BJ (cell line): Measurements from ENCODE around the gene SH3BP4. TPM values are rescaled to one million over a fixed set of nuclear protein-coding genes. Genes with fewer than 3 reads are reported as not detected.

Experiments used
- CTCF ChIA-PET: fragments of 350-600 bp; formaldehyde crosslinking; extraction: SDS; loops from one replicate; lab custom pipeline; 2021; ENCODE audit warnings: antibody characterized with exemption, inconsistent platforms; lab: Yijun Ruan, JAX
- POLR2A ChIA-PET: fragments of 300-600 bp; sonication (Branson Sonifier 250); formaldehyde crosslinking; extraction: SDS; loops from one replicate; lab custom pipeline; 2021; ENCODE audit warnings: antibody characterized with exemption; lab: Charles Lee
- DNase-seq: peaks from one replicate; pipeline ENCODE4 v3.0.0-alpha.2; 2011; ENCODE audit warnings: low read depth
- H3K27me3 ChIP-seq: 2 replicates; pipeline ENCODE4 v1.6.0; 2011; ENCODE audit warnings: low read length; ENCODE audit not compliant: control insufficient read depth, insufficient read depth
- H3K36me3 ChIP-seq: 2 replicates; pipeline ENCODE4 v1.5.1; 2011; ENCODE audit warnings: low read length; ENCODE audit not compliant: control insufficient read depth, insufficient read depth
- H3K4me3 ChIP-seq: 2 replicates; pipeline ENCODE4 v1.5.1; 2011; ENCODE audit warnings: low read depth, mild to moderate bottlenecking, control low read depth, low read length
- polyA plus RNA-seq: library from polyadenylated mRNA; depleted of rRNA; stranded (reverse); fragments of >200 nt; gene quantifications from 2 replicates; pipeline ENCODE4 v1.2.3, GENCODE V29; 2011
- TF ChIP-seq, protein P1 (sequence below): IDR thresholded peaks from 2 replicates; pipeline ENCODE4 v1.5.1; 2011; ENCODE audit warnings: low read depth, mild to moderate bottlenecking, control low read depth, inconsistent platforms, low read length, moderate library complexity; ENCODE audit not compliant: insufficient read depth

Gene SH3BP4
- polyA plus RNA-seq, 1 experiment: 106 TPM

DNA sequence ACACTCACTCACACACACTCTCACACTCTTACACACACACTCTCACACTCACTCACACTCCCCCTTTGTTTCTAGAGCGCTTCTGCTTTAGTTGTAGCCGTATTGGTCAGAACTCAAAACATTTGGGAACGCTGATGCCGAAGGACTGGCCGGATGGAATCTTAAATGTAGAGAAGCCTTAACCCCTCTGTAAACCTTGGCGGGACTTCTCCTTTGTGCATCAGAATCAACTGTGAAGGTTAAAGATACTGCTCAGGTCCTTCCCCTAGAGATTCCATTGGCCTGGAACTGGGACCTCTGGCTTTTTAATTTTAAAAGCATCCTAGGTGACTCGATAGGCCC, 18.3 kb downstream of the SH3BP4 start:
- no peaks in the 10 kb centered on the region for H3K27me3 ChIP-seq
- ChIA-PET POLR2A (no interaction called here), CTCF (interaction anchor here (1.5 kb wide), 1 partner anchor 11 kb away, joined by 3 read pairs; no protein-coding TSS in a partner anchor)
- H3K36me3 ChIP-seq: peaks cover 10% of the 10 kb centered on the region
- no peak for DNase-seq
- no peak overlapping the region for H3K4me3 ChIP-seq
- TF ChIP-seq, protein P1, sequence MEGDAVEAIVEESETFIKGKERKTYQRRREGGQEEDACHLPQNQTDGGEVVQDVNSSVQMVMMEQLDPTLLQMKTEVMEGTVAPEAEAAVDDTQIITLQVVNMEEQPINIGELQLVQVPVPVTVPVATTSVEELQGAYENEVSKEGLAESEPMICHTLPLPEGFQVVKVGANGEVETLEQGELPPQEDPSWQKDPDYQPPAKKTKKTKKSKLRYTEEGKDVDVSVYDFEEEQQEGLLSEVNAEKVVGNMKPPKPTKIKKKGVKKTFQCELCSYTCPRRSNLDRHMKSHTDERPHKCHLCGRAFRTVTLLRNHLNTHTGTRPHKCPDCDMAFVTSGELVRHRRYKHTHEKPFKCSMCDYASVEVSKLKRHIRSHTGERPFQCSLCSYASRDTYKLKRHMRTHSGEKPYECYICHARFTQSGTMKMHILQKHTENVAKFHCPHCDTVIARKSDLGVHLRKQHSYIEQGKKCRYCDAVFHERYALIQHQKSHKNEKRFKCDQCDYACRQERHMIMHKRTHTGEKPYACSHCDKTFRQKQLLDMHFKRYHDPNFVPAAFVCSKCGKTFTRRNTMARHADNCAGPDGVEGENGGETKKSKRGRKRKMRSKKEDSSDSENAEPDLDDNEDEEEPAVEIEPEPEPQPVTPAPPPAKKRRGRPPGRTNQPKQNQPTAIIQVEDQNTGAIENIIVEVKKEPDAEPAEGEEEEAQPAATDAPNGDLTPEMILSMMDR: no peak

DNA sequence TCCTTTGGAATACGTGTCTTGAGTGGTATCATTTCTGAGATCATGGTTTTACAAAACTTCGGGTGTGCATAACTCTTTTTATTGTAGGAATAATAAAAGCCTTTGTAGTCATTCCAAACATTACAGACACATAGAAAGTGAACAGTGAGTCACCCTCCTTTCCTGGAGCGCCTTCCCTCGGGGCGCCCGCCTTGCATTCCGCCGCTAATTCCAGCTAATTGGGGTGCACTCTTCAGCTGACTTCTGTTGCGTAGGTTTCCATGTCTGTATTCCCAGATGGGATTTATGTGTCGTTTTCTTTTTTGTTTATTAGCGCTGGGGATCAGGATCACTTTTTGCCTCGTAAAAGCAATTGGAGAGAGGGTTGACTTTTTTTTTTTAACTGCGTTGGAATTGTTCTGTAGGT, 18.7 kb downstream of the SH3BP4 start:
- CTCF ChIA-PET: interaction anchor here (1.5 kb wide), 1 partner anchor 12 kb away, joined by 3 read pairs; no protein-coding TSS in a partner anchor
- H3K36me3 ChIP-seq: peaks cover 11% of the 10 kb centered on the region

DNA sequence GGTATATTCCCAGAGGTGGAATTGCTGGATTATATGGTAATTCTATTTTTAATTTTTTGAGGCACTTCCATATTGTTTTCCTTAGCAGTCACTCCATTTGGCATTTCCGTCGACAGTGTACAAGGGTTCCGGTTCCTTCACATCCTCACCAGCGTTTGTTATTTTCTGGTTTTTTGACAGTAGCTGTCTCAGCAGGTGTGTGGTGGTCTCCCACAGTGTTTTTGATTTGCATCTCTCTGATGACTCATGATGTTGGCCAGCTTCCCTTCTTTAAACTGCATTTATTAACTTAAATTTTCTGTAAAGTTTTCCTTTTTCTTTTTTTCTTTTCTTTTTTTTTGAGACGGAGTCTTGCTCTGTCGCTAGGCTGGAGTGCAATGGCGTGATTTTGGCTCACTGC, 19.7 kb downstream of the SH3BP4 start:
- POLR2A ChIA-PET: no interaction called here
- no peak overlapping the region for H3K4me3 ChIP-seq
- no peaks in the 10 kb centered on the region for H3K27me3 ChIP-seq
- DNase-seq: no peak
- TF ChIP-seq, protein P1: no peak
- CTCF ChIA-PET: interaction anchor here (1.1 to 1.5 kb wide), 2 partner anchors 13 to 53 kb away, joined by 3 read pairs; no protein-coding TSS in a partner anchor
- peaks cover 14% of the 10 kb centered on the region for H3K36me3 ChIP-seq

More for the DNA sequence above, 18.7 kb downstream of the SH3BP4 start:
- Histone ChIP-seq H3K4me3 (no peak overlapping the region), H3K27me3 (no peaks in the 10 kb centered on the region)
- peak; percentile 56 for DNase-seq
- POLR2A ChIA-PET: no interaction called here
- TF ChIP-seq, protein P1: no peak

DNA sequence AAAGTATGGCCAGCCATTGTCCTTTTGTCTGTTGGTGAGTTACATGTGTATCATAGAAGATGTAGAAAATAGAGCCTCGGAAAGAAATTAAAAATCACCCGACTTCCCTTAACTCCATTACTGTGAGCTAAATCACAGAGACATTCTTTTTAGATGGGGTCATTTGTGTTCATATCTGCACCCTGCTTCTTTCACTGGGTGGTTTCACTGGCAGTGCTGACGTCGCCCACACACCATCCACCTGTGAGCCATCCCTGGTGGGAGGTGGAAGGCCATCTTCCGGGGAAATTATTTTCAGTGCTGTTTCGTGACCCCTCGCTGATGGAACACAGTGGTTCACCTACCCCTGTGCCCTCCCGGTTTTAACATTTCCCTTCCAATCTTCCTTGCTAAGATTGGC, 21.2 kb downstream of the SH3BP4 start:
- POLR2A ChIA-PET: no interaction called here
- CTCF ChIA-PET: interaction anchor here (0.6 to 0.9 kb wide), 2 partner anchors 12 to 408 kb away, joined by 3 to 6 read pairs; no protein-coding TSS in a partner anchor
- H3K36me3 ChIP-seq: peaks cover 14% of the 10 kb centered on the region
- no peaks in the 10 kb centered on the region for H3K27me3 ChIP-seq
- TF ChIP-seq, protein P1: no peak
- H3K4me3 ChIP-seq: no peak overlapping the region
- no peak for DNase-seq

DNA sequence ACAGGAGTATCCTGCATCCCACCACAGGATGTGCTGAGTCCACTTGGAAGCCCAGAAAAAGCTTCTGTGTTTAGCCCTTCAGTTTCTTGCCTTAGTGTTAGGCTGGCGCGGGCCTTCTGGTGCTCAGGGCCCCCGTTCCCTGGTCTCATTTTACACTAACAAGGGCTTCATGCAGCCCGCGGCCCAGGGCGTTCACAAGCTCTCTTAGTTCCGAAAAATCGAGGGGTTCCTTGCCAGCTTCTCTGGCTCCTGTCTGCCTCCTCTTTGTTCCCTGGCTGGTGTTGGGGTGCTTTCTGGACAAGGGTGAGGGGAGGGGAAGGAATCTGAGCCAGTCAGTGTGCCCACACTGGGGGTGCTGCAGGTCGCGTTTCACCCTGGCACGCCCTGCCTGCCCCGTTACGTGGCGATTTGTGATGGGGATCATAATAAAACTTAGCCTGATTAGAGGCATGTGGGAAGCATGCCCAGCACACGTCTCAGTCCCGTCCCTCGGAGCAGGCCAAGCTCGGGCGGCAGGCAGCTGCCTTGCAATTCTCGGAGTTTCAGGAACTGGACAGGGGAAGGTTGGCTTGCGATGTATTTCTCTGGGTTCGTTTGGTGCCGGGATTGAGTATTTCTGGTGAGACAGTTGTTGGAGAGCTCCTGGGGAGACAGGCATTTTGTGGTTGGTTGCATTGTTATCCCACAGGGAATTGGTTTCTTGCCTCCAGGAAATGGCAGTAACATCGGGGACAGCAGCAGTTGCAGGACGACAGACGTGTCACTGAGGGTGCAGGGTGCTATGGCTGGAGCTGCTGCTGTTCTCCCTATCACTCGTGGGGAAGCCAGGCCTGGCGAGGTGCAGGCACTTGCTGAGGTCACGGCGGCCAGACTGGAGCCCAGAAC, 22.9 kb downstream of the SH3BP4 start:
- Histone ChIP-seq H3K36me3 (peaks cover 14% of the 10 kb centered on the region), H3K27me3 (no peaks in the 10 kb centered on the region), H3K4me3 (no peak overlapping the region)
- TF ChIP-seq, protein P1: no peak
- CTCF ChIA-PET: interaction anchor here (1.2 to 1.6 kb wide), 2 partner anchors 8 to 430 kb away, joined by 3 read pairs; no protein-coding TSS in a partner anchor
- POLR2A ChIA-PET: no interaction called here
- DNase-seq: no peak
